Measurements from ENCODE around the gene RIC8A.
"Not testable (repeated sequence)": the region's sequence is repeated elsewhere in the genome, so short reads cannot be mapped to it uniquely, and the experiment has no call there.

Gene RIC8A

DNA sequence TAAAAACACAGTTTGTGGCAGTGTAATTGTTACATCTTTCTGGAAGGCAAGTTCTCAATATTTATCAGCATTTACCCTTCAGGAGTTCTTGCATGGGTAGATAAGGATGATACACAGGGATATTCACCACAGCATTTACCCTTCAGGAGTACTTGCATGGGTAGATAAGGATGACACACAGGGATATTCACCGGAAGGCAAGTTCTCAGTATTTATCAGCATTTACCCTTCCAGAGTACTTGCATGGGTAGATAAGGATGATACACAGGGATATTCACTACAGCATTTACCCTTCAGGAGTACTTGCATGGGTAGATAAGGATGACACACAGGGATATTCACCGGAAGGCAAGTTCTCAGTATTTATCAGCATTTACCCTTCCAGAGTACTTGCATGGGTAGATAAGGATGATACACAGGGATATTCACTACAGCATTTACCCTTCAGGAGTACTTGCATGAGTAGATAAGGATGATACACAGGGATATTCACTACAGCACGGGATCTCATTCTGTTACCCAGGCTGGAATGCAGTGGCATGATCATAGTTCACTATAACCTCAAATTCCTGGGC is 13.2 kb downstream of the RIC8A start:
- DNase-seq: not testable (repeated sequence)

DNA sequence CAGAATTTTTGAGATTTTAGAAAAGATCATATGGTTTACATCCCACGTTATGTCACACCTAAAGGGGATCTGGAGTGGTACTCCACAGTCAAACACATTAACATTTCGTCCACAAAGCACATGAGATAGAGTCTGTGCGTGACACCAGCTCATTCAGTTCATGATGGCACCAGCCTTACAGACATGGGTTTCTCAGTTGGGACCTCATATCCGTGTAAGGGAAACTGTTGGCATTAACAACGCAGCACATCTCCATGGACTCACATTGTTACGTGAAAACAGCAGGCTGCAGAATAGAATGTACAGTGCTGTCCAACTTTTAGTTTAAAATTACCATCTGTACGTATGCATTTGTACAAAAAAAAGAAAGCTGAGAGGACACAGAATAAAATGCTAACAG is 14.0 kb downstream of the RIC8A start:
- DNase-seq: no peak

DNA sequence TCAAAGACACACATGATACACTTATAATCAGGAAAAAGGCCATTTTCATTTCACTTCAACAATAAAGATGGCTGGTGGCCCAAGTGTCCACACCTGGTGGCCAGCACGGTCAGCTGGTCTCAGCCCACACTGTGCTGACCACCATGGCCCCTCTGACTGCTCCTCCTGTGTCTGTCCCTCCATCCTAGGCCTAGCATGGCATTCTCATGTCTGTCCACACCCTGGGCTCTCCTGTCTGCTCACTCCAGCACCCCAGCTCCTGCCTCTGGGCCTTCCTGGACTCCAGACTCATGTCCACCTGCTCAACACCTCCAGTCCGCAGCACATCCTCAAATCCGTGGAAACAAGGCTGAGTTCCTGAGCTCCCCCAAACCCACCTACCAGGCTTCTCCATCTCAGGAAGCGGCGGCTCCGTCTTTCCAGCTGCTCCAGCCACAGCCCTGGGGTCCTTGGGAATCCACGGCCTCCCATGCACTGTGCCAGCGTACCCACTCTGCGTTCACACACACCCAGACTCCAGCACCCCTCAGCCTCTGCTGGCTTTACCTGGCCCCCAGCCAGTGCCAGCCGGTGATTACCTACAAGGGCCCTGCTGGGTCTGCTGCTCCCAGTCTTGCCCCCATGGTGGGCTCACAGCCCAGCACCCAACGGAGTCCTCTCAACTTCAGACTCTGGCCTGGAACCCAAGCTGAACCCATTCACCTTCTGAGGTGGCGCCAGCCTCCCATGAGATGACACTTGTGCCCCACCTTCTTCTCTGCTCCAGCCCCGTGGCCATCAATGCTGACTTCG is 14.7 kb downstream of the RIC8A start:
- DNase-seq: no peak

DNA sequence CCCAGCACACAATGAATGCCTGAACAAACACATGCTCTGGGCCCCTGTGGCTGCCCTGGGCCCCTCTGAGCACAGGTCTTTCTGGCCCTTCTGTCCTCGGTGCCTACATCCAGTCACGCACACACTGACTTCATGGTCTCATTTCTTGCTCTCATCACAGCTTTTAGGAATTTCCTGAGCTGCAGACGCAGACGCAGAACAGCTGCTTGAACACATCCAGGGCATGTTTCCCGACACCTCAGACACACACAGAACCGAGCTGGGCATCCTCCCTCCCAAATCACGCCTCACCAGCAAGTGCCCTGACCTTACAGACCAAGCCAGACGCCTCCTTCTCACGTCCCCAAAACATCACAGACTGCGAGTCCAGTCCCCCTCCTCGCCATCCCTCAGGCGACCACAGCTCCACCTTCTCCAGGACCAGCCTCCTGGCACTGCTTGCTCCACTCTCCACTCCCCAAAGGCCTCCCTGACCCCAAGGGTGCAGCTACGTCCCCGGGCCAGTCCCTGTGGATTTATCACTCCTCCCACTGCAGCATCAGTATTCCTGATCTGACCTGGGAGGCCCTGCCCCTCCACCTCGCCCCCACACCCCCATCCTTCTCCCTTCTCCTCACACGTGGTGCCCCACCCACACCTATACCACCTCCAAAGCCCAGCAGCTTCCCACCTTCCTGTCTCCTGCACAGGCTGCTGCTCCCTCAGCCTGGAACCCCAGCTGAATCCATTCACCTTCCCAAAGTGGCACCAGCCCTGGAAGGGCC is 15.7 kb downstream of the RIC8A start:
- no peak for DNase-seq

DNA sequence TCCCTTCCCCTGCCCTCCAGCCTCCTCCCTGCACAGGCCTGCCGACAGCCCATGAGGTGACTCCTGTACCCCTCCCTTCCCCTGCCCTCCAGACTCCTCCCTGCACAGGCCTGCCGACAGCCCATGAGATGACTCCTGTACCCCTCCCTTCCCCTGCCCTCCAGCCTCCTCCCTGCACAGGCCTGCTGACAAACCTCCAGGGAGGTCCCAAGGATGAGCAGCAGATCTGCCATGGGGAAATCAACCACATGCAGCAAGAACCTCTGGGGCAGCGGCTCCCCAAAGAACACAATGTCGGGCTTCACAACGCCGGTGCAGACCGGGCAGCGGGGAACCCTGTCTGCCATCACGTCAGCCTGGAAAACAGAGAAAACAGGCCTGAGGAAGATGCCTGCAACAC is 16.4 kb downstream of the RIC8A start:
- no peak for DNase-seq

DNA sequence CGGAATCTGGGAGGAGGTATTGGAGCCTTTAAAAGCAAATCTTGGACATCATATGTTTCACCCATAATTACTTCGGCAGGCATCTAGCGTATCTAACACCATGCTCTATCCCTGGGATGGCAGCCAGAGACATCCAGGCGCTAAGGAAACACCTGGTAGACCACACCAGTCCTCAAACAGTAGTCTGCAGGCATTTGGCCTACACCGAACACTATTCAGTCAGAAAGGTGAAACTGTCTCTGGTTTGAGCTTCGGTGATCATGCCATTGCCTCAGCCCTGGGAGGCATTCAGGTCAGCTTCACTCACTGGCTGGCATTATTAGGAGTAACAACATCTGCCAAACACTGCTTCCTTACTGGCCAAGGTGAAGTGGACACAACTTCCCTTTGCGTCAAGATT is 16.9 kb downstream of the RIC8A start:
- no peak for DNase-seq

DNA sequence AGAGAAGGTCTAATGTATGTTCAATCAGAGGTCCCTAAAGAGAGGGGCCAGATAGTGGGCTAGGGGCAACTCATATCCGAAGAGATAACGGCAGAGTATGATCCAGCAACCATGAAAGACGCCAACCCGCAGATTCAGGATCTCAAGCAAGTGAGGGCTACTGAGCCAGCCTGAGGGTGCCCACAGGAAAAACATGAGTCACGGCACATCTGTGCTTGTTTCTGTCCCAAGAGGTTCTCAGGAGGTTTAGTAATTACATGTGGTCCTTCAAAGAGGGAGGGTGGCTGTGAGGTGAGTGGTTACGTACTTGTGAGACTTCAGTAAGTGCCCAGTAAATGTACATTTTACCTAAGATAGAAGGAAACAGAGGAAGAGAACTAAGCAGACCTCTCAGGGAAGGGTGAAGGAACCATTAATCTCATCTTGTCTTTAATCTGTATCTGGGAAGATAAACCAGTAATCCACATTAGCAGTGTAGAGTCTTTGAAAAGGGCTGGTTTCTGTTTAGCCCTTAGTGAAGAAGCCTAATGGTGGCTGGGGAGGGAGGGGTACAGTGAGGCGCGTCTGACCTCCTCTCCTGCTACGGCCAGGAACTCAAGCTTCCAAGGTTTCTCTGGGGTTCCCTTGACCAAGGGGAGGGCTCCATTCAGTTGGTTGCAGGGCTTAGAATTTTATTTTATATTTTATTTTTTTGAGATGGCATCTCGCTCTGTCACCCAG is 18.4 kb downstream of the RIC8A start:
- DNase-seq: no peak

DNA sequence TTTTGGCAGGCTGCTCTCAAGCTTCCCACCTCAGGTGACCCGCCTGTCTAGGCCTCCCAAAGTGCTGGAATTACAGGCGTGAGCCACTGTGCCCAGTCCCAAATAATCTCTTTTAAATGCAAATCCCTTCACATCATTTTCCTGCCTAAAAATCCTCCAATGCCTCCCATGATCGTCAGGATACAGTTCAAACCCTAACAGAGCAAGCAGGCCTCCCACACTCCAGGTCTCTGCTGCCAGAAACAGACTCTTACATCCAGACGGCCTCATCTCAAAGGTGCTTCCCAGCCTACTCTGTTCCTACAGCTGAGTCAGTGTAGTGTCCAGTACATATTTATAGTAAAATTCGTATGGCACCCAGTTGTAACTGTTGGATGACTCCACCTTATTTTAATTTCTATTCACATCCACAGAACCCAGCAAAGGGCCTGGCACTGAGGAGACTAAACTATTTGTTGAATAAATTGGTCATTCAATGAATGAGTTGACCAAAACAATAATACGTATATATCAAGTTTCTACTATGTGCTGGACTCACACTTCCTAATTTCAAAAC is 20.4 kb downstream of the RIC8A start:
- DNase-seq: no peak

DNA sequence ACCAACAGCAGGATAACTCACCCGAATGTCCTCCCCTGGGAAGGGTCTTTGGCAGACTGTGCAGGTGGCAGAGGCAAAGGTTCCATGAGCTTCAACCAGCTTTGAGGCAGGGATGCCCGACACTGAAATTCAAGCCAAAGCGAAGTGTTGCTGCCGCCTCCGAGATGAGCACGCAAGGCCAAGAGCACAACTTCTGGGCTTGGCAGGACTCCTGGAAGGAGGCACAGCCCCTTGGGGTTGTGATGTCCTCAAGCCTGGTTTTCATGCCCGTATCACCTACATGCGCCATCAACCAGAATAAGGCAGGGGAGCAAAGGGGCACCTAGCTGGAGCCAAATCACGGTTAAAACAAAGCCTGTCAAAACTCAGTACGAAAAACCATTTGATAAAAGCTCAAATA is 22.9 kb downstream of the RIC8A start:
- no peak for DNase-seq

DNA sequence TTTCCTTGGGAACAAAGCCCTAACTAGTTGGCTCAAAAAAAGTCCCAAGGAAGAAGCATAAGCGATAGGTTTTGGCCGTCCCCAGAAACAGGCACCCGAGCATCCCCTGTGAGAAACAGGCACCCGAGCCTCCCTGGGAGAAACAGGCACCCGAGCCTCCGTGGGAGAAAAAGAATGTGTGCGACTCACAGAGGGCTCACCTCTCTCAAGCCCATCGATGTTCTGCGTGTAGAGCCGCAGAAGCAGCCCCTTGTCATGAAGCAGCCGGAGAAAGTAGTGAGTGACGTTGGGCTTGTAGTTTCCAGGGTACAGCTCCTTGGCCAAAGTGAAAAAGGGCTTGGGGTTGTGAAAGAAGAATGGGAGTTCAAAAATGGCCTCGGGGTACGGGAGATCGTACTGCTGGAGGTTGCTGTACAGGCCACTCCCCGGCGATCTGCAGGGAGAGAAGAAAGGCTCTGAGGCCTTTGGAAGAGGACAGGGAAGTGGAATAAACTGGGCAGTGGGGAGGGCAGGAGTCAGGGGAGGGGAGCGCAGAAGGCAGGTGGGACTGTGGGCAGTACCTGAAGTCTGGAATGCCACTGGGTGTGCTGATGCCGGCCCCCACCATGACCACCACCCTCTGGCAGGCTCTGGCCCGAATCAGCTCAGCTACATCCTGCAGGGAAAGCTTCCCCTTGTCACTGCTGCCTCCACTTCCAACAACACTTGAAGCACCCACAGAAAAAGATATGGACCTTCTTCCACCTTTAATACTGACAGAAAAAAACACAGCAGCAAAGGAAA is 25.5 kb downstream of the RIC8A start:
- no peak for DNase-seq

DNA sequence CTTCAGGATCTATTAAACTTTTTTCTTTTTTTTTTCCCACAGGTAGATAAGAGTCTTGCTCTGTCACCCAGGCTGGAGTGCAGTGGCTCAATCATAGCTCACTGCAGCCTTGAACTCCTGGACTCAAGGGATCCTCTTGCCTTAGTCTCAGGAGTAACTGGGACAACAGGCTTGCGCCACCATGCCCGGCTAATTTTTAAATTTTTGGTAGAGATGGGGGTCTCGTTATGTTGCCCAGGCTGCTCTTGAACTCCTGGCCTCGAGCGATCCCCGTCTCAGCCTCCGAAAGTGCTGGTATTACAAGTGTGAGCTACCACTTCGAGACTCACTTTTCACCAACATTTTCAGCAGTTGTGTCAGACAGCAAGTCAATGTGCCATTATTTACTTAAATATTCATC is 27.7 kb downstream of the RIC8A start:
- no peak for DNase-seq

DNA sequence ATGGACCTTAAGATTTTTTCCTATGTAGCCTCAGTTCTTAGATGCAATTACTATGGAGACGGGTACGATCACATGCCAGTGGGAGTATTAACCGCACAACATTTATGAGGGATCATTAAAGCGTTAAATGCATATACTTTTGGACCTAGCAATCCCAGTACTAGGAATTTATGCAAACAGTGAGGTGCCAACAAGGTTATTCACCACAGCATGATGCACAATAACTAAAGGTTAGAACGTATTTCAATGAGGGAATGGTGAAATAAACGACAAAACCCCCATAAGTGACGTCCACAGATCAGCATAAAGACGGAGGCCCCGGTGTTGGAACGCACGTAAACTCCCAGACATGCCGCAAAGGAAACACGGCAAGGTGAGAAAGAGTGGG is 28.1 kb downstream of the RIC8A start:
- DNase-seq: no peak

DNA sequence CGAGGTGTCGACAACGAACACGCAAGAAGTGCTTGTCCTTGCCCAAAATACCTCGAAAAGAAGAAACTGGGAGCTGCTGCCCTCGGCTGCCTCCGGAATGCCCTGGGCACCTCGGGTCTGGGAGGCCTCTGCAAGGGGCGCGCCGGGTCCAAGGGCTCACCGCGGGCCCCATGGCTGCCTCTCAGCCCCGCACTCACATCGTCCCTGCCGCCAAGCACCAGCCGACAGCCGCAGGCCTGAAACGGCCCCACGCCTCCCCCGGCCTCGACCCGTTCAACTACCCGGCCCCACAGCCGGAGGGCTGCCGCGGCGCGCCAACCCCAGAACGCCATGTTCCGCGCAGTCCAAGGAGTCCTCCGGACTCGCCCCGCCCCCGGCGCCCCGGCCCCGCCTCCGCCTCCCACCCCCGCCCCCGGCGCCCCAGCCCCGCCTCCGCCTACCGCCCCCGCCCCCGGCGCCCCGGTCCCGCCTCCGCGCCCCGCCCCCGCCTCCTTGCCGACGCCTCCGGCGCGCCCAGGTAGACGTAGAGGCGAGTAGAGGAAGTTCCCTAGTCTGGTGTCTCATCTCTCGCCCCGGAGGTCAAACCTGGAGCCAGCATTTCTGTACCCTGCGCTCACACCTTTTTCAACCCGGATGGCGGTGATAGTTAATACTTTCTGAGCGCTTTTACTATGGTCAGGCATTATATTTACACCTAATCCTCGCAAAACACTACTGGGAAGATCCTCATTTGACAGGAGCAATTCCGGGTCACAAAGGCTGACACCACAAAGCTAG is 28.7 kb downstream of the RIC8A start, which contains the start of gene SIRT3:
SIRT3 (minus strand) TSS at position 346 of the 777 bp plus-strand sequence; CDS start at position 332, 14 bp downstream.
- DNase-seq: peak; percentile 93

DNA sequence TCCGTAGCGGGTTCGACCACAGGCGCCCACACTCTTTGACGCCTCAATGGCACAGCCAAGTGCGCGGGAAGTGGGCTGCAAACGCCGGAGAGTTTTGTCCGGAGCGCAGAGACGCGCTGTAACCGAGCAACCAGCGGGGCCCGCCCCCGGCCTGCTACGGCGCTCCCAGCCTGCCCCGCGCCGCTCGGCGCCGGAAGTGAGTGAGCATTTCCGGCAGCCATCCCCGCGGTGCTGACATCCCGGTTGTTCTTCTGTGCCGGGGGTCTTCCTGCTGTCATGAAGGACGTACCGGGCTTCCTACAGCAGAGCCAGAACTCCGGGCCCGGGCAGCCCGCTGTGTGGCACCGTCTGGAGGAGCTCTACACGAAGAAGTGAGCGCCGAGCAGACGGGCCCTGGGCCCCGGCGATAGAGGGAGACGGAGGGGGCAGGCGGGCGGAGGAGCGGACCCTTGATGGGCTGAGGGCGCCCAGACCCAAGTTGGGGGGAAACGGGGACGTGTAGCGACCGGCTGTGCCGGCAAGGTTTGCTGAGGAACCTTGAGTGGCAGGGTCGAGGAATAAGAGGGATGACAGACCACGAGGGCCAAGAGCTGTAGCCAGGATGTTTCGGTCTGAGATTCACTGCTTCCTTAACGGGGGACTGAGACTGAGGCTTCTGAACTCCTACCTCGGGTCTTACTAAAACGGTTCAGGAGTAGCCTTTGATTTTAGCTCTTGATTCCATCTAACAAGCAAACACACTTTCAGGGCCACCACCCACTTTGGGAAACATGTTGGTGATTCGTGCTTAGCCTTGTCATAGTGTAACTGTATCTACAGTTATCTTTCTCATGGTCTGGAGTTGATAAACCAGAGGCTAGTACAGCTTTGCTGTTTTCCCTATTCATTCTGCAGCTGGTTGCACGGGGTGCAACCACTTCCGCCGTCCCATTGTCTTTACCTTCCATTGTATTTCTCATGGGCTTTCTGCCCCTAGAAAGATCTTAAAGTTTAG is 29.6 kb downstream of the RIC8A start, which contains the start of gene PSMD13:
PSMD13 (plus strand) TSS at position 203 of the 994 bp plus-strand sequence; CDS start at position 277, 74 bp downstream.
- DNase-seq: peak; percentile 92

DNA sequence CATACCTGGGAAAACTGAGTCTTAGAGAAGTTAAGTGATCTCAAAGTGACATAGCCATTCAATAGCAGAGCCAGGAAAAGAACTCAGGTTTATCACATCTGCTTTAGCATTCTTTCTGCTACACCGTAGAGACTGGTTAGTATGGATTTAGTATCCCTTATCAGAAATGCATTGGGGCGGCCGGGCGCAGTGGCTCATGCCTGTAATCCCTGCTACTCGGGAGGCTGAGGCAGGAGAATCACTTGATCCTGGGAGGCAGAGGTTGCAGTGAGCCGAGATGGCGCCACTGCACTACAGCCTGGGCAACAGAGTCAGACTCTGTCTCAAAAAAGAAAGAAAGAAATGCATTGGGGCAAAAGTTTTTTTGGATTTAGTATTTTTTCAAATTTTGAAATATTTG is 30.8 kb downstream of the RIC8A start:
- DNase-seq: not testable (repeated sequence)

DNA sequence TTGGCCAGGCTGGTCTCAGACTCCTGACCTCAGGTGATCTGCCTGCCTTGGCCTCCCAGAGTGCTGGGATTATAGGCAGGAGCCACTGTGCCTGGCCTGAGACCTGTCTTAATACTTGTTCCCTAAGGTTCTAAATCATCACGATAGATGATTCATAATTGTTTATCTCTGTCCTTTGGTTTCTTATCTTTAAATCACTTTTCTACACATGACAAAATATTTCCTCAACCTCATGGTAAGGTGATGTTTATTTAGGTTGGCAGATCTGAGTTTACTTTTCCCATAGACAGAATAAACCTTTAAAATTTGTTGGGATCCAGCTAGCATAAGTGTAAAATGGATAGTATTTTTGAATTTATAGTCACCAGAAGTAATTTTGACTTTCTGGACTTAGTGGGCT is 32.8 kb downstream of the RIC8A start:
- DNase-seq: no peak

DNA sequence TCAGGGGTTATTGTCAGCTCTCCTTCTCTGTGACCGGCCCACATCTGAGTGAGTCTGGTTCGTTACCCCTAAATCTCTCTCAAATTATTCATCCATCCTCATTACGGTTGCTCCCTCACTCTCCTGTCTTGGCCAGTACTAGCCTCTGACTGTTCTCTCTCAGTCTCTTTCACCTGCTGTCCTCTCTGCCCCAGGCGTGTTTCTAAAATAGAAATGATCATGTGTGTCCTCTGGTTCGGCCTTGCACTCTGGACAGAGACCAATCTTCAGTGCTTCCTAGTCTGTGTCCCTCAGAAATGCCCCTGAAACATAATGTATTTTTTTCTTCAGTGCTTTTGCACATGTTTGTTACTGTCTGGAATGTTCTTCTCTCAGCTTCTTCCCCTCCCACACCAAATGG is 34.1 kb downstream of the RIC8A start:
- no peak for DNase-seq

DNA sequence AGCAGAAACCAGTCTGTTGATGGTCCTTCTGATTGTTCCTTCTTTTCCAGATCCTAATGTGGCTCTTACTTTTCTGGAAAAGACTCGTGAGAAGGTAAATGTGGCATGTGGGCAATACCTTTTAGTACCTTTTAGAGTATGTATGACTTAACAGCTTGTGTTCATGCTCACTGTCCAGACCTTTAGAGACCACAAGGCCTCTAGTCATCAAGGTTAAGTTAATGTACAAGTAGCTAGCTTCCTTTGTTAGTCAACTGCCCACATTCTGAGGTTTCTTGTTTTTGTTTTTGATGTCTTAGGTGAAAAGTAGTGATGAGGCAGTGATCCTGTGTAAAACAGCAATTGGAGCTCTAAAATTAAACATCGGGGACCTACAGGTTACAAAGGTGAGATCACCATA is 36.9 kb downstream of the RIC8A start:
- DNase-seq: no peak

DNA sequence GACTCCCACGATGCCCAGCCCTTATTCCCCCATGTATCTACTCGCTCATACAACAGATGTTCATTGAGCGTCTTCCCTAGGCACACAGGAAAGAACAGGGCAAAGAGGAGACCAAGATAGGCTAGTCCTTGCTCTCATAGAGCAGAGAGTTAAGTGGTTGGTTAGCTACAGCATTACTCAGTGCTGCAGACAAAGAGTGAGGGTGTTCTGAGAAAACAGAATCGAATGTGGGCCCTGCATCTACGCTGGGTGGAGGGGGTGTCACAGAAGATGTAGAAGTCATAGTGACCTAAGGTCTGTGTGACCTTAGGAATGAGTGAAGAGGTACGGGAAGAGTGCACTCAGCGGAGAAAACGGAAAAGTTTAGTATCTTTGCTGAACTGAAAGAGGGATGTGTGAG is 41.6 kb downstream of the RIC8A start:
- DNase-seq: no peak

DNA sequence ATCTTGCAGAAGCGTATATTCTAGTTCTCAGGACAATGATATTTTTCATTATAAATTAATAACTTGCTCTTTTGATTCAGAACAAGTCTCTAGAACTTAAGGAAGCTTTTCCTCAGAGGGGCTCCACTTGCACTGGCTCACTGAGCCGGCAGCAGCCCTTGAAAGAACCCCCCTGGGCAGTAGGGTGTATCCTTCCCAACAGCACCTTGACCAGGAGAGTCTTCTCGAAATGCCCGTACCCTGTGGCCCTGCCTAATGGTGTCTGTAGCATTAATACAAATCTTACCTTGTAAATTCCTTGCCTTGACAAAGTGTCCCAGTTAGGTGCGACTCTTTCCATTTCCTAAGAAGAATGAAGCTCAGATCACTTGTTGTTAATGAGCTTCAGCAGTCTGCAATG is 42.8 kb downstream of the RIC8A start:
- DNase-seq: no peak

Measured in right forelimb (tissue), 1 donor.